ENCODE measurements around the gene POLN.

The POLN gene

DNA sequence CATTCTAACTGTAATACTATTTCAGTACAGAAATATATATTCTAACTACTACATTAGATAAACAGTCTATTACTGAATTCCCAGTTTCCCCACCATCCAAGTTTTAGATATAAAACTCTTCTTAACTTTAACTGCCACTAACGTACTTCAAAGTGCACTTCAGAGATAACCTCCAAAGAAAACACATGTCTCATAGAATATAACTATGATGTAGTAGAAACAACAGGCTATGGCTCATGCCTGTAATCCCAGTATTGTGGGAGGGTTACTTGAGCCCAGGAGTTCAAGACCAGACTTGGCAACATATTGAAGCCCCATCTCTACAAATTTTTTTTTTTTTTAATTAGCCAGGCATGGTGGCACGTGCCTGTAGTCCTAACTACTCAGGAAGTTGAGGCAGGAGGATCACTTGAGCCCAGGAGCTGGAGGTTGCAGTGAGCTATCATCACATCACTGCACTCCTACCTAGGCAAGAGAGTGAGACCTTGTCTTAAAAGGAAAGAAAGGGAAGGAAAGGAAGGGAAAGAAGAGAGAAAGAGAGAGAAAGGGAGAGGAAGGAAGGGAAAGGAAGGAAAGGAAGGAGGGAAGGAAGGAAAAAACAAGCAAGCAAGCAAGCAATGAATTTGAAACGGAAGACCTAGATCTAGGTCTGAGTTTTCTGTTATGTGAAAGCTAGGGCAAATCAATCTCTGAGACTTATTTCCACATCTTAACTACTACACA lies 4.8 kb downstream of the POLN start:
- no peak for TF ChIP-seq POLR2AphosphoS5 (IDR thresholded peaks at IDR 0.05; ENCODE audit: low read depth, low read length)
- TF ChIP-seq TAF1 (IDR thresholded peaks at IDR 0.05; ENCODE audit: borderline replicate concordance, insufficient read depth, low read length) = no peak
- TF ChIP-seq FOXP2 (optimal IDR thresholded peaks at IDR 0.05; ENCODE audit: borderline replicate concordance, extremely low read depth, extremely low read length, insufficient read depth) = no peak
- TF ChIP-seq SIN3A (IDR thresholded peaks at IDR 0.05; ENCODE audit: borderline replicate concordance, insufficient read depth, low read length) = no peak
- TF ChIP-seq, protein P1, sequence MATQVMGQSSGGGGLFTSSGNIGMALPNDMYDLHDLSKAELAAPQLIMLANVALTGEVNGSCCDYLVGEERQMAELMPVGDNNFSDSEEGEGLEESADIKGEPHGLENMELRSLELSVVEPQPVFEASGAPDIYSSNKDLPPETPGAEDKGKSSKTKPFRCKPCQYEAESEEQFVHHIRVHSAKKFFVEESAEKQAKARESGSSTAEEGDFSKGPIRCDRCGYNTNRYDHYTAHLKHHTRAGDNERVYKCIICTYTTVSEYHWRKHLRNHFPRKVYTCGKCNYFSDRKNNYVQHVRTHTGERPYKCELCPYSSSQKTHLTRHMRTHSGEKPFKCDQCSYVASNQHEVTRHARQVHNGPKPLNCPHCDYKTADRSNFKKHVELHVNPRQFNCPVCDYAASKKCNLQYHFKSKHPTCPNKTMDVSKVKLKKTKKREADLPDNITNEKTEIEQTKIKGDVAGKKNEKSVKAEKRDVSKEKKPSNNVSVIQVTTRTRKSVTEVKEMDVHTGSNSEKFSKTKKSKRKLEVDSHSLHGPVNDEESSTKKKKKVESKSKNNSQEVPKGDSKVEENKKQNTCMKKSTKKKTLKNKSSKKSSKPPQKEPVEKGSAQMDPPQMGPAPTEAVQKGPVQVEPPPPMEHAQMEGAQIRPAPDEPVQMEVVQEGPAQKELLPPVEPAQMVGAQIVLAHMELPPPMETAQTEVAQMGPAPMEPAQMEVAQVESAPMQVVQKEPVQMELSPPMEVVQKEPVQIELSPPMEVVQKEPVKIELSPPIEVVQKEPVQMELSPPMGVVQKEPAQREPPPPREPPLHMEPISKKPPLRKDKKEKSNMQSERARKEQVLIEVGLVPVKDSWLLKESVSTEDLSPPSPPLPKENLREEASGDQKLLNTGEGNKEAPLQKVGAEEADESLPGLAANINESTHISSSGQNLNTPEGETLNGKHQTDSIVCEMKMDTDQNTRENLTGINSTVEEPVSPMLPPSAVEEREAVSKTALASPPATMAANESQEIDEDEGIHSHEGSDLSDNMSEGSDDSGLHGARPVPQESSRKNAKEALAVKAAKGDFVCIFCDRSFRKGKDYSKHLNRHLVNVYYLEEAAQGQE (IDR thresholded peaks at IDR 0.05; ENCODE audit: insufficient read depth in 1 of 2, low read depth in 2 of 2, low read length in 2 of 2) = no peak

DNA sequence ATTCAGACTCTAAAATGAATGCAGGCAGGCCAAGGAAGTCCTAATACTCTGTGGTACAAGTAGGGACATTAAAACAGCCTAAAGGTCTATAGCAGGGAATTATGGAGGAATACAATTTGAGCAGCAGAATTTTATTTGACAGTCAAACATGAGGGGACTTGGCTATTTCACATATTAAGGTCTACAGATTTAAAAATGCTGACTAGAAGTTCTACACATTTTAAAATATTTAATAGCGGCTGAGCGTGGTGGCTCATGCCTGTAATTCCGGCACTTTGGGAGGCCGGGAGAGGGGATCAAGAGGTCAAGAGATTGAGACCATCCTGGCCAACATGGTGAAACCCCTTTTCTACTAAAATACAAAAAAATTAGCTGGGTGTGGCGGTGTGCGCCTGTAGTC lies 10.8 kb downstream of the POLN start:
- TF ChIP-seq SIN3A (IDR thresholded peaks at IDR 0.05; ENCODE audit: borderline replicate concordance, insufficient read depth, low read length) (no peak), FOXP2 (optimal IDR thresholded peaks at IDR 0.05; ENCODE audit: borderline replicate concordance, extremely low read depth, extremely low read length, insufficient read depth) (no peak), TAF1 (IDR thresholded peaks at IDR 0.05; ENCODE audit: borderline replicate concordance, insufficient read depth, low read length) (no peak), POLR2AphosphoS5 (IDR thresholded peaks at IDR 0.05; ENCODE audit: low read depth, low read length) (no peak)
- TF ChIP-seq, protein P1 (IDR thresholded peaks at IDR 0.05; ENCODE audit: insufficient read depth in 1 of 2, low read depth in 2 of 2, low read length in 2 of 2) = no peak

DNA sequence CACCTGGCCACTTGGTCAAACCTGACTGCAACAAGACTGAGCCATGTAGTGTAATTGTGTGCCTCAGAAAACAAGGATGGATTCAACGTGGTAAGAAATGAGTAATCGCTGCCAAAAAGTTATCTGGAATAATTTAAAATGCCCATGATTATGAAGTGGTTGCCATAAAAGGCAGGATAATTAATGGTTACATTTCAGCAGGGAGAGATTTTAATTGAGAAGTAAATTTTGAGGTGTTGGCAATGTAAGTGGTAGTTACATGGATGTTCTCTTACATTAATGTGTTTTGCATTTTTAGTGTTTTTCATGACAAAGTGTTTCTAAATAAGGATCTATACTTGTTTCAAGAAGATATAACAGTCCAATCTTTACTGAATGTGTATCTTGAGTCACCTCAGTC lies 15.7 kb downstream of the POLN start:
- TF ChIP-seq, protein P1 (IDR thresholded peaks at IDR 0.05; ENCODE audit: insufficient read depth in 1 of 2, low read depth in 2 of 2, low read length in 2 of 2) = no peak
- TF ChIP-seq FOXP2 (optimal IDR thresholded peaks at IDR 0.05; ENCODE audit: borderline replicate concordance, extremely low read depth, extremely low read length, insufficient read depth) = no peak
- TF ChIP-seq TAF1 (IDR thresholded peaks at IDR 0.05; ENCODE audit: borderline replicate concordance, insufficient read depth, low read length) = no peak
- no peak for TF ChIP-seq SIN3A (IDR thresholded peaks at IDR 0.05; ENCODE audit: borderline replicate concordance, insufficient read depth, low read length)
- TF ChIP-seq POLR2AphosphoS5 (IDR thresholded peaks at IDR 0.05; ENCODE audit: low read depth, low read length) = no peak

DNA sequence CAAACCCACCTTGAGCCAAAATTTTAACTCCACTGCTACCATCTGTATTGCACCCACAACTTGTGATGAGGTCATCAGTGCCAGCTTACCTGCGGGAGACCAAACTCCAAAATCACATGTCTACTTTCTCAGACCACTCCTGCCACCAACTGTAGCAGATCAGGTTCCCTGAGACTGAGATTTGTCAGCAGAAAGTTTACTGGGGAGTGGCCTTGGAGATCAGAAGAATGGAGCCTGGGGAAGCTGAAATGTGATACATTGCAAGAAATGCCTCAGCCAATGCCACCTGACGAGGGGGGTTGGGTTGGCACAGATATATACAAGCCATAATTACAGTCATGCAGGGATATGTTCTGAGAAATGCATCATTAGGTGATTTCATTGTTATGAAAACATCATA lies 19.1 kb downstream of the POLN start:
- TF ChIP-seq FOXP2 (optimal IDR thresholded peaks at IDR 0.05; ENCODE audit: borderline replicate concordance, extremely low read depth, extremely low read length, insufficient read depth) = no peak
- no peak for TF ChIP-seq TAF1 (IDR thresholded peaks at IDR 0.05; ENCODE audit: borderline replicate concordance, insufficient read depth, low read length)
- TF ChIP-seq POLR2AphosphoS5 (IDR thresholded peaks at IDR 0.05; ENCODE audit: low read depth, low read length) = no peak
- TF ChIP-seq, protein P1 (IDR thresholded peaks at IDR 0.05; ENCODE audit: insufficient read depth in 1 of 2, low read depth in 2 of 2, low read length in 2 of 2) = no peak
- TF ChIP-seq SIN3A (IDR thresholded peaks at IDR 0.05; ENCODE audit: borderline replicate concordance, insufficient read depth, low read length) = no peak
